HCT116 (cell line): ENCODE data around the gene RPL19. TPM values are rescaled to one million over a fixed set of nuclear protein-coding genes. Genes with fewer than 3 reads are reported as not detected.

Experiments
- ATAC-seq: fragments of 200-7000 bp; cut with Tn5 transposase; 2 replicates; pipeline ENCODE4 v1.9.1; 2020; ENCODE audit warnings: mild to moderate bottlenecking, moderate library complexity
- BruUV-seq: library from RNA; stranded (reverse); fragments of 400-500 nt; replicated peaks from 2 replicates; lab custom pipeline; 2021; lab: Mats Ljungman, UMichigan
- CTCF ChIA-PET: fragments of 300-600 bp; sonication (Branson Sonifier 250); formaldehyde crosslinking; loops from one replicate; lab custom pipeline; 2021; ENCODE audit warnings: antibody characterized with exemption; lab: Charles Lee
- POLR2A ChIA-PET: fragments of 300-600, 350-600 bp; sonication (Branson Sonifier 250); formaldehyde crosslinking; loops from one replicate; lab custom pipeline; 2021; ENCODE audit warnings: antibody characterized with exemption; lab: Charles Lee
- RAD21 ChIA-PET, 2 experiments: fragments of 300-600 bp; sonication (Branson Sonifier 250); formaldehyde crosslinking; loops; one replicate each; lab custom pipeline; 2023; ENCODE audit warnings: low total read pairs in 2 of 2; ENCODE audit not compliant: uncharacterized antibody in 2 of 2, unreplicated experiment in 2 of 2, low non-redundant PET in 1 of 2; lab: Charles Lee
- DNase-seq: peaks from one replicate; pipeline ENCODE4 v3.0.0-alpha.2; 2010; ENCODE audit warnings: low read depth, low spot score
- H2AFZ ChIP-seq: fragments of 200-600 bp; shearing (Covaris generic), sonication (generic); 2 replicates; pipeline ENCODE4 v1.6.1; 2017; ENCODE audit warnings: low read depth, mixed run types, mixed read lengths, antibody characterized with exemption, low read length; ENCODE audit not compliant: poor library complexity, severe bottlenecking
- H3K27ac ChIP-seq: 2 replicates; pipeline ENCODE4 v1.5.1; 2012; ENCODE audit warnings: low read depth, low read length
- H3K27me3 ChIP-seq: fragments of 200-600 bp; sonication (generic); 2 replicates; pipeline ENCODE4 v1.6.1; 2016; ENCODE audit warnings: mixed run types, low read length, mixed read lengths; ENCODE audit not compliant: insufficient read depth
- H3K36me3 ChIP-seq, 2 experiments: fragments of 200-500 bp in 1 of 2; fragments of 200-600 bp in 1 of 2; sonication (Bioruptor generic) in 1 of 2; sonication (generic) in 1 of 2; 2 replicates each; pipeline versions ENCODE4 v1.5.1 to v1.6.1; 2014 to 2016; ENCODE audit warnings: low read length in 2 of 2, inconsistent platforms in 1 of 2, mixed read lengths in 1 of 2, mixed run types in 1 of 2; ENCODE audit not compliant: insufficient read depth in 2 of 2, control insufficient read depth in 1 of 2
- H3K4me1 ChIP-seq, 2 experiments: fragments of 200-600 bp in 1 of 2; sonication (generic) in 1 of 2; 2 replicates each; pipeline versions ENCODE4 v1.5.1 to v1.6.1; 2012 to 2017; ENCODE audit warnings: low read length in 2 of 2, inconsistent platforms in 1 of 2, mild to moderate bottlenecking in 1 of 2, mixed read lengths in 1 of 2, mixed run types in 1 of 2, moderate library complexity in 1 of 2; ENCODE audit not compliant: insufficient read depth in 2 of 2, control insufficient read depth in 1 of 2
- H3K4me2 ChIP-seq: fragments of 200-600 bp; sonication (generic); 2 replicates; pipeline ENCODE4 v1.6.1; 2017; ENCODE audit warnings: mixed run types, low read length, mixed read lengths
- H3K4me3 ChIP-seq, 2 experiments: fragments of 200-600 bp in 1 of 2; sonication (generic) in 1 of 2; replicated peaks in 1 of 2; 2 replicates each; pipeline ENCODE4 v1.5.1; 2011 to 2016; ENCODE audit warnings: low read length in 2 of 2, control low read depth in 1 of 2, low read depth in 1 of 2, mild to moderate bottlenecking in 1 of 2, mixed read lengths in 1 of 2, mixed run types in 1 of 2
- H3K79me2 ChIP-seq: fragments of 200-600 bp; sonication (generic); 2 replicates; pipeline ENCODE4 v1.6.1; 2017; ENCODE audit warnings: mild to moderate bottlenecking, mixed run types, low read length, moderate library complexity, mixed read lengths; ENCODE audit not compliant: insufficient read depth
- H3K9ac ChIP-seq: fragments of 200-600 bp; sonication (generic); 2 replicates; pipeline ENCODE4 v1.6.1; 2016; ENCODE audit warnings: low read length, mixed read lengths
- H3K9me2 ChIP-seq: fragments of 200-600 bp; sonication (generic), shearing (Covaris generic); 2 replicates; pipeline ENCODE4 v1.6.1; 2017; ENCODE audit warnings: mixed run types, mild to moderate bottlenecking, moderate library complexity; ENCODE audit not compliant: insufficient read depth
- H3K9me3 ChIP-seq, 2 experiments: fragments of 200-500 bp in 1 of 2; fragments of 200-600 bp in 1 of 2; sonication (Bioruptor generic) in 1 of 2; sonication (generic) in 1 of 2; 2 replicates each; pipeline ENCODE4 v1.6.1; 2014 to 2017; ENCODE audit warnings: low read length in 2 of 2, mixed read lengths in 2 of 2, inconsistent platforms in 1 of 2, low read depth in 1 of 2, mild to moderate bottlenecking in 1 of 2, mixed run types in 1 of 2, moderate library complexity in 1 of 2; ENCODE audit not compliant: control insufficient read depth in 1 of 2, insufficient read depth in 1 of 2
- H4K20me1 ChIP-seq: fragments of 200-600 bp; sonication (generic), shearing (Covaris generic); 2 replicates; pipeline ENCODE4 v1.6.1; 2017; ENCODE audit warnings: mixed run types, mild to moderate bottlenecking, moderate library complexity; ENCODE audit not compliant: insufficient read depth
- CTCF ChIP-seq, 3 experiments: fragments of 200-600 bp in 1 of 3; sonication (generic) in 1 of 3; IDR thresholded peaks in 2 of 3; conservative IDR thresholded peaks in 1 of 3; 2 replicates each; pipeline ENCODE4 v1.5.1; 2012 to 2017; ENCODE audit warnings: low read depth in 2 of 3, low read length in 2 of 3, antibody characterized with exemption in 1 of 3, borderline replicate concordance in 1 of 3, control low read depth in 1 of 3, mild to moderate bottlenecking in 1 of 3, mixed read lengths in 1 of 3, mixed run types in 1 of 3, moderate library complexity in 1 of 3; ENCODE audit not compliant: insufficient read depth in 1 of 3
- EZH2 ChIP-seq: fragments of 200-600 bp; sonication (generic); IDR thresholded peaks from 2 replicates; pipeline ENCODE4 v1.6.1; 2017; ENCODE audit warnings: antibody characterized with exemption, mixed run types
- RAD21 ChIP-seq: IDR thresholded peaks from 2 replicates; pipeline ENCODE4 v1.6.1; 2012; ENCODE audit warnings: low read depth, mild to moderate bottlenecking
- SIN3A ChIP-seq: IDR thresholded peaks from 2 replicates; pipeline ENCODE4 v1.6.1; 2012; ENCODE audit warnings: low read depth
- SRF ChIP-seq: IDR thresholded peaks from 2 replicates; pipeline ENCODE4 v1.6.1; 2012; ENCODE audit warnings: low read depth
- intact Hi-C: fragments of 100-400 bp; cut with micrococcal nuclease; formaldehyde crosslinking; loops from 2 replicates; pipeline ENCODE4 v1.10.0; 2022
- total RNA-seq: library from RNA; stranded (reverse); gene quantifications from one replicate; pipeline ENCODE4 v1.2.1, GENCODE V29; 2021; ENCODE audit not compliant: unreplicated experiment

Gene RPL19
- total RNA-seq, 1 experiment from 2014 or later: 2,276 TPM

DNA sequence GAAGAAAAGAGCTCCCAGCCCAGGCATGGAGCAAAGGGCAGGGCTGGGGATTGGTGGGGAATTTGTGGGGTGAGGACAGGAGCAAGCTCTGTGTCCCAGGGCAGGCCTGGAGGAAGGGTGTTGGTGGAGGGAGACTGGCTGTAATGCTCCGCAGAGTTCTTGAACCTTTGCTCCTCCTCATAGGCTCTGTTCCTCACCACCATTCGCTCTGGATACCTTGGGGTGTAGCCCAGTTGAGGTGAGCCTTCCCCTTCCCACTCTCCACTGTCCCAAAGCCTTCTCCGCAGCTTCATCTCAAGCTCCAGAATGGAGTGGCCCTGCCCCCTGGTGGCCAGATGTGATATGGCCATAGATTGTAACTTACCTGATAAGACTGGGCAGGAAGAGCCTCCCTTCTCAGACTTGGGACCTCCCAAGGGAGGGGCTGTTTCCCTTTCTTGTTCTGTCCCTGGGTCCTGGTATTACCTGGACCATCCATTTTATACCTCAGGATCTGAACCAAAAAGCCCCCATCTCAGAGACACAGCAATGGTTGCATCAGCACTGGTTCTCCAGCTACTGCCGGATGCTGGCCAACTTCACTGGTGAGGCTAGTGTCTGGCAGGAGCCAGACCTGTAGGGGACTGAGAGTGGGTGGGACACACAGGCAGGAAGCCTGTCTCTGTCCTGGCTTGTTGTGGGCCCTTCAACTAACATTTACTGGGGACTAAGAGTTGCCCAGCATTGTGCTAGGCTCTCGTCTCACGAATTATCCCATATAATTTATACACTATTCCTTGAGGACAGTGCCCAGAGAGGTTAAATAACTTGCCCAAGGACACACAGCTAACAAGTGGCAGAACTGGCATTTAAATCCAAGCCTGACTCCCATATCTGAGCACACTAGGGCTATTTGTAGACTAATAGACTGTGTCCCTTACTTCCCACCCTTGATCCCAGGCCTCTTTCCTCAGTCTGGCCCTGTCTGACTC lies 44.8 kb downstream of the RPL19 start:
- no peak overlapping the region for H3K27ac ChIP-seq
- no peaks in the 10 kb centered on the region for H4K20me1 ChIP-seq
- ChIA-PET RAD21 (interaction anchor here (1.2 to 2.4 kb wide), 5 partner anchors 13 to 92 kb away, joined by 3 to 20 read pairs (median 5); no protein-coding TSS in a partner anchor), CTCF (interaction anchor here (0.5 to 3.1 kb wide), 22 partner anchors 8 to 651 kb away, joined by 3 to 105 read pairs (median 6); partner anchors contain the start of genes LASP1 and RPL19), POLR2A (interaction anchor here (1.3 to 2.9 kb wide), 2 partner anchors 38 to 45 kb away, joined by 6 to 13 read pairs; partner anchors contain the start of gene RPL19)
- H3K36me3 ChIP-seq: no peaks in the 10 kb centered on the region
- H2AFZ ChIP-seq: peak overlapping the region; percentile 96
- ATAC-seq (peak; percentile 95), DNase-seq (peak; percentile 80)
- no TSS peak for BruUV-seq
- intact Hi-C loops: loop anchor here (1.0 kb wide), 2 partner anchors 38 to 262 kb away; no protein-coding TSS in a partner anchor
- TF ChIP-seq CTCF (IDR thresholded peaks at IDR 0.05 in 2 of 3, conservative IDR thresholded peaks at IDR 0.05 in 1 of 3; ENCODE audit: borderline replicate concordance in 1 of 3, insufficient read depth in 1 of 3, low read depth in 2 of 3, low read length in 2 of 3): peak; percentile 91 to 96 (median 95)
- peak; percentile 95 for TF ChIP-seq RAD21
- TF ChIP-seq SRF: no peak
- H3K27me3 ChIP-seq: no peaks in the 10 kb centered on the region
- no peaks in the 10 kb centered on the region for H3K9me2 ChIP-seq
- no peak overlapping the region for H3K4me2 ChIP-seq
- peaks cover under 1 to 13% of the 10 kb centered on the region in 2 experiments; a peak in 3 of 4 replicates for H3K4me1 ChIP-seq
- H3K4me3 ChIP-seq: no peak overlapping the region
- no peak overlapping the region for H3K9ac ChIP-seq
- no peaks in the 10 kb centered on the region for H3K79me2 ChIP-seq
- no peaks in the 10 kb centered on the region for H3K9me3 ChIP-seq

- ATAC-seq (no peak), DNase-seq (no peak)
- CTCF ChIA-PET: interaction anchor here (3.0 to 3.1 kb wide), 2 partner anchors 11 to 40 kb away, joined by 41 to 105 read pairs; no protein-coding TSS in a partner anchor
- H3K79me2 ChIP-seq: no peaks in the 10 kb centered on the region
- no peak overlapping the region for H3K27ac ChIP-seq
- H3K4me1 ChIP-seq: peaks cover 0 to 11% of the 10 kb centered on the region in 2 experiments; a peak in 2 of 4 replicates
- H2AFZ ChIP-seq: no peak overlapping the region
- no peak overlapping the region for H3K9ac ChIP-seq
- TF ChIP-seq EZH2 (no peak), CTCF (IDR thresholded peaks at IDR 0.05 in 2 of 3, conservative IDR thresholded peaks at IDR 0.05 in 1 of 3; ENCODE audit: borderline replicate concordance in 1 of 3, insufficient read depth in 1 of 3, low read depth in 2 of 3, low read length in 2 of 3) (peak in 2 of 3 experiments; percentile 12 to 20; a peak in 1 of 6 replicates), SIN3A (no peak)
- RAD21 ChIA-PET: no interaction called here
- no peaks in the 10 kb centered on the region for H3K9me3 ChIP-seq
- no peaks in the 10 kb centered on the region for H3K9me2 ChIP-seq
- POLR2A ChIA-PET: no interaction called here
- no peaks in the 10 kb centered on the region for H3K27me3 ChIP-seq
- no peak overlapping the region for H3K4me3 ChIP-seq
- intact Hi-C loops: no loop called here
- BruUV-seq: no TSS peak
- no peak overlapping the region for H3K4me2 ChIP-seq
- H3K36me3 ChIP-seq: no peaks in the 10 kb centered on the region
- H4K20me1 ChIP-seq: no peaks in the 10 kb centered on the region
Measured at GRCh38 chr17:39246274-39246673, 46.2 kb downstream of the RPL19 start.
